Stimulated activated CD8-positive, alpha-beta memory T cell treated with anti-CD3 and anti-CD28 coated beads, Interleukin-2, amount 100 ng/mL, for 1 hour (primary cell): Measurements from ENCODE around the gene EHD2.
A peak's percentile ranks its signal among the peaks of the same experiment; 100 is the strongest.
"Not testable (repeated sequence)": the region's sequence is repeated elsewhere in the genome, so short reads cannot be mapped to it uniquely, and the experiment has no call there.

Experiments
- DNase-seq, 2 donors: peaks; one replicate each; pipeline ENCODE4 v3.0.0-alpha.2; 2020; ENCODE audit warnings: low read depth in 2 of 2

The EHD2 gene, protein sequence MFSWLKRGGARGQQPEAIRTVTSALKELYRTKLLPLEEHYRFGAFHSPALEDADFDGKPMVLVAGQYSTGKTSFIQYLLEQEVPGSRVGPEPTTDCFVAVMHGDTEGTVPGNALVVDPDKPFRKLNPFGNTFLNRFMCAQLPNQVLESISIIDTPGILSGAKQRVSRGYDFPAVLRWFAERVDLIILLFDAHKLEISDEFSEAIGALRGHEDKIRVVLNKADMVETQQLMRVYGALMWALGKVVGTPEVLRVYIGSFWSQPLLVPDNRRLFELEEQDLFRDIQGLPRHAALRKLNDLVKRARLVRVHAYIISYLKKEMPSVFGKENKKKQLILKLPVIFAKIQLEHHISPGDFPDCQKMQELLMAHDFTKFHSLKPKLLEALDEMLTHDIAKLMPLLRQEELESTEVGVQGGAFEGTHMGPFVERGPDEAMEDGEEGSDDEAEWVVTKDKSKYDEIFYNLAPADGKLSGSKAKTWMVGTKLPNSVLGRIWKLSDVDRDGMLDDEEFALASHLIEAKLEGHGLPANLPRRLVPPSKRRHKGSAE

DNA sequence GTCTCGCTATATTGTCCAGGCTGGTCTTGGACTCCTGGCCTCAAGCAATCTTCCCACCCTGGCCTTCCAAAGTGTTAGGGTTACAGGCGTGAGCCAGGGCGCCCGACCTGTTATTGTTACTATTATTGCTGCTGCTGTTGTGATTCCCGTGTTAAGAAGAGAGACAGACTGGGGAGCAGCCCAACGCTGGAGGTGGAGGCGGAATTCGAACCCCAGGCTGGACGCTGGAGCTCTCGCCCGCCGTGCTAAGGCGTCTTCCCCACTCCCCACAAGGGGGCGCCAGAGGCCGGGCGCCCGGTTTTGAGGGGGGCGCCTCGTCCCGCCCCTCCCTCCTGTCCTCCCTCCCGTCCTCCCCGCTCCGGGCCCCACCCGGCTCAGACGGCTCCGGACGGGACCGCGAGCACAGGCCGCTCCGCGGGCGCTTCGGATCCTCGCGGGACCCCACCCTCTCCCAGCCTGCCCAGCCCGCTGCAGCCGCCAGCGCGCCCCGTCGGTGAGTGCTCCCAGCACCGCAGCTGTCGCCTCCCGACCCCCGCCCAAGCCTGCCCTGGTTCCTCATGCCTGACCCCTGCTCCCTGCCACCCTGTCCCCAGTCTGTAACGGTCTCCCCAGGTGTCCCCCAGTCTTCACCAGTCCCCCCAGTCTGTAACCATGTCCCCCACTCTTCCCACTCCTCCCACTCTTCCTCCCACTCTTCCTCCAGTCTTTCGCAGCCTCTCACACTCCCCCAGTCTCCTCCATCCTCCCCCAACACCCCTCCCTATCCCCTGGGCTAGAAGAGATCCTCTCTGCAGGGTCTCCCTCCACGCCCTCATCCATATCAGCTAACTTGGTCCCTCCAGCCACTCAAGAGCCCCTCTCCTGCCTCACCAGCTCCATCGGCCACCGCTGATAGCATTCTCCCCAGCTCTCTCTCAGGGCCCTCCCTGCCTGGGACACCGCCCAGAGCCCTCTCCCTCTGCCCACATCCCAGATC is at the start of gene EHD2:
EHD2 (plus strand) TSS at position 377 of the 976 bp plus-strand sequence. CDS start 3,191 bp downstream, outside the sequence.
- DNase-seq, result peak in 1 of 2 donors; percentile 4

DNA sequence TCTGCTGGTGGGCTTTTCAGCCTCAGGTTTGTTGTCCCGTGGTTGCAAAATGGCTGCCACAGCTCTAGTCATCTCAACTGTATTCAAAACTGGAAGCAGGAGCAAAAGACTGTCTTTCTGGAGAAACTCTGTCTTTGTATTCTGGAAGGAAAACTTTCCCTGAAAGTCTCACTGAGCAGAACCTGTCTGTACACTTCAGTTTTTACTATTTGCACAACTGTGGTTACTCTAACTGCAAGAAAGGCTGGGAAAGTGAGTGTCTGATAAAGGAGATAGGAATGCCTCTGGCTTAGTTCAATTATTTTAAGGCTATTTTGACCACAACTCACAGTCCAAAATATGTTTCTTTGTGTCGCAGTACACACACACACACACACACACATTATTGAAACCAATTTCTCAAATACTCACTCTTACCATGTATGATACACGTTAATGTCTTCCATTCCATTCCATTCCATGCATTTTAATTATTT is 49.7 kb upstream of the EHD2 start:
- no peak for DNase-seq

DNA sequence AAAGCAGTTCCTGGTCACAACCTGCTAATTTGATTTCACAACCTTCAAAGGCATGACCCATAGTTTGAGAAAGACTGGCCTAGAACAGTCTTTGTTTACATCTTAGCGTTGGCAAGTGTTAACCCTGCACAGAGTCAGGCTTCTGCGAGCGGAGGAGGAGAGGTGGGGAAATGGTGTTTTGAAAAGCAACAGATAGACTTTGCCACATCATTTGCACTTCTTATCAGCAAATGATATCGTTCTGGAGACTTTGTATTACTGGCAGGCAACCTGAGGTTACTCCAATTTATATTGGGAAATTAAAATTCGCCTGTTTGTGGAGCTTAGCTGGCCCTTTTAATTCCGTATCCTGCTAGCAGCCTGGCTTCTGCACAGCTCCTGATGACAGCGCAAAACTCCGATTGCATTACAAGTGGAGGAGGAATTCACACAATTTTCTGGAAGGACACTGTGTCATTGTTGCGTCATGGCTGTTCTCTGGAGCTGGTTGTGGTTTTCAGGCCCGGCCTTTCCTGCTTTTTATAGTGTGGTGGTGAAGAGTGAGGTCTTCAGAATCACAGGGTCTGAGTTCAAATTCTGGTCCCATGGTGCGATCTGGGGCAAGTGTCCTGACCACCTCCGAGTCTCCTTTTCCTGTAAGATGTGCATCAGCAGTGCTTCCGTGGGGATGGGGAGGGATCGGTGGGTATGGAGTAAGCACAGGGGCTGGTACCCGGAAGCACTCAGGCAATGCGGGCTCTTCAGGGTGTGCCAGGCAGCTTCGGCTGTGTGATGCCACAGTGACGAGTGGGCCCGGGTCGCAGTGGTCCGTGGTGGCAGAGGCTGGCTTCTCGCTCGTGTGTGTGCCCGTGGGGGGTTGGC is 49.1 kb upstream of the EHD2 start:
- no peak for DNase-seq

DNA sequence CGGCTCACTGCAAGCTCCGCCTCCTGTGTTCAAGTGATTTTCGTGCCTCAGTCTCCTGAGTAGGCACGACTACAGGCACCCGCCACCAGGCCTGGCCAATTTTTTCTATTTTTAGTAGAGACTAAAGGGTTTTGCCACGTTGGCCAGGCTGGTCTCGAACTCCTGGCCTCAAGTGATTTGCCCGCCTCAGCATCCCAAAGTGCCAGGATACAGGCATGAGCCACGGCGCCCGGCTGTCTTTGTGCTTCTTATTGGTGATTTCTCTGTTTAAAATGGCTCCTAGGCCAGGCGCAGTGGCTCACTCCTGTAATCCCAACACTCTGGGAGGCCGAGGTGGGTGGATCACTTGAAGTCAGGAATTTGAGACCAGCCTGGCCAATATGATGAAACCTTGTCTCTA is 44.7 kb upstream of the EHD2 start:
- not testable (repeated sequence) for DNase-seq

DNA sequence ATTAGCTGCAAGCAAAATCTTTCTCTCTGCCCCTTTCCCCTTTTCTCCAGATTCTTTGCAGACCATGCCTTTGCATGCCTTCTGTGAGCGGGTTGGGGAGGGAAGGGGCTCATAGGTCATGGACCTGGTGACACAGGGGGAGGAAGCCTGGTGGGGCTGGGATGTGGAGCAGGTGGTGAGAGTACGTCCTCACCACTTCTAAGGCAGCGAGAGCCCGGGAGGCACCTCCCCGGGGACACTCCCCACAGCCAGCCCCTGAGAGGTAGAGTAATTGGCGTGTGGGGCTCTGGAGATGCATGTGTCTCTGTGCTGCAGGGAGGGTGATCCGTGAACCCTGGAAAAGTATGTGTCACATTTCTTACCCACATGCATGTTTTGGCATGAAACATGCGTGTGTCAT is 42.5 kb upstream of the EHD2 start:
- DNase-seq, result no peak

DNA sequence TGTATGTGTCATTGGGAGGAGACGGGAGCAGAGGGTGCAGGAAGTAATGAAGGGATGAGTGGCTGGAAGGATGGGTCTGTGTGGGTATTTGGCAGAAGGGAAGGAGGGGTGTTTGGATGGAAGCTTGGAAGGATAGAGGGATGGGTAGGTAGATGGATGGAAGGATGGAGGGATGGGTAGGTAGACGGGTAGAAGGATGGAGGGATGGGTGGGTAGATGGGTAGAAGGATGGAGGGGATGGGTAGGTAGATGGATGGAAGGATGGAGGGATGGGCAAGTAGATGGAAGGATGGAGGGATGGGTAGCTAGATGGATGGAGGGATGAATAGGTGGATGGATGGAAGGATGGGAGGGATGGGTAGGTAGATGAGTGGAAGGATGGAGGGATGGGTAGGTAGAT is 41.7 kb upstream of the EHD2 start:
- no peak for DNase-seq

DNA sequence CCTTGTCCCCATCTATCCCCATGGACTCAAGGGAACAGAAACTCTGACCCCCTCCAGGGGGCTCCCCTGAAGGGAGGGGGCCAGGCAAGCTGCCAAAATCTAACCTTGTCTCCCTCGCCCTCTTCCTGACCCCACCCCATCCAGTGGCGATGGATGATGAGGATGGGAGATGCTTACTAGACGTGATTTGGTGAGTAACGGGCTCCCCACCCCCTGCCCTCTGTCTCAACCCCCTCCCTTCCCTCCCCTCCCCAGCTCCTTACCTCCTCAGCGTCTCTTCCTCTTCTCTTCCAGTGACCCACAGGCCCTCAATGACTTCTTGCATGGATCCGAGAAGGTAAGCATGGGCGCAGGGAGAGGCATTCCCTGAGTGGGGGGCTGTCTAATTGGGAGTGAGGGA is 39.8 kb upstream of the EHD2 start:
- no peak for DNase-seq

DNA sequence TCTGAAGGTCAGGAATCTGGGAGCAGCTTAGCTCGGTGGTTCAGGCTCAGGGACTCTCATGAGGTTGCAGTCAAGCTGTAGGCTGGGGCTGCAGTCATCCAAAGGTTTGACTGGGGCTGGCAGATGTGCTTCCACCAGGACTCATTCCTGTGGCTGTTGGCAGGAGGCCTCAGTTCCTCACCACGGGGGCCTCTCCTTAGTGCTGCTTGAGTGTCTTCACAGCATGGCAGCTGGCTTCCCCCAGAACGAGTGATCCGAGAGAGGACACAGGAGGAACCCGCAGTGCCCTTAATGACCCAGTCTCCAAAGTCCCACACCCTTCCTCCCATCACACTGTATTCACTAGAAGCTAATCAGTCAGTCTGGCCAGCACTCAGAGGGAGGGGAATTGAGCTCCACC is 38.7 kb upstream of the EHD2 start:
- no peak for DNase-seq

DNA sequence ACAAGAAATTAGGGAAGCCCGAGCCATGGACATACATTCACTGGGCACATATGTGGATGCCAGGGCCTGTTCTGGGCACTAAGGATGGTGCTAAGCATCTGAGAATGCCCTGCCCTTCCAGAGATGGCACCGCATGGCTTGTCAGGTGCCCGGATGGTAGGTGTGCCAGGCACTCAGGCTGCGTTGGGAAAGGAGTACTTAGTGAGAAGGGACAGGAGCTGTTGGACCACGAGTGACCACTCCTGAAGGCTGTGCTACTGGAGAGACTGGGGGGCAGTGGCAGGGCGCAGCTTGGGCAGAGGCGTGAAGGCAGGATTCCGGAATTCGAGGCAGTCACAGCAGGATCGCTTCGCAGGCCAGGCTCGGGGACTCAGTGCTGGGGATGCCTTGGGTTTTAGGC is 38.0 kb upstream of the EHD2 start:
- DNase-seq, result no peak

DNA sequence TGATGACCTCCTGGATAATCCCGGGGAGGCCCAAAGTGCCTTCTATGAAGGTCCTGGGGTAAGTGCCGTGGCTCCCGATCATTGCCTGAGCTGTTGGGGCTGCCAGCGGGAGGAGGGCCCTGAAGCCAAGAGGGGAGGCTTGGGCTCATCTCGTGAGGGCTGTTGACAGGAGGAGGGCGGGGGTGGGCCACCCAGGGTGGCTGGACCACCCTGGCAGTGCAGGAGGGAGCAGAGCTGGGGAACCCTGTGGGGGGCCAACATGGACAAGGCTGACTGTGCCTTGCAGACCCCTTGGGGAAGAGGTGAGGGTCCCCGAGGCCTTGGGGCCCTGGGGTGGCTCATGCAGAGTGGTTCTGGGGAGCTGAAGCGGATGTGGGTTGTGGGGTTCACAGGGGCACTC is 37.4 kb upstream of the EHD2 start:
- no peak for DNase-seq

DNA sequence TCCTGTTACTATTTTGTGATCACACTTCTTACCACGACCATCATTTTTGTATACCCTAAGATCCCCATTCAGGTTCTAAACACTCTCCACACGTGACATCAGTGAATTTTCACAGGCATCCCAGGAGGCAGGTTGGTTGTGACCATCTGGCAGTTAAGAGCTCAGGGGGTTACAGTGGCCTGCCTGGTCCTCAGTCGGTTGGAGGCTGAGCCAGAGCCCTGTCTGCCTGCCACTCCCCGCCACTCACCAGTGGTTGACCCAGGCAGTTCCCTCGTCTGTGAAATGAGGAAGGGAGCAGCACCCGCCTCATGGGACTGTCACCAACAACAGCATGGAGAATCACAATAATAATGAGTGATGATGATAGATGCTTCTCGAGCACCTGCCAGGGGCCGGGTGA is 36.4 kb upstream of the EHD2 start:
- no peak for DNase-seq

DNA sequence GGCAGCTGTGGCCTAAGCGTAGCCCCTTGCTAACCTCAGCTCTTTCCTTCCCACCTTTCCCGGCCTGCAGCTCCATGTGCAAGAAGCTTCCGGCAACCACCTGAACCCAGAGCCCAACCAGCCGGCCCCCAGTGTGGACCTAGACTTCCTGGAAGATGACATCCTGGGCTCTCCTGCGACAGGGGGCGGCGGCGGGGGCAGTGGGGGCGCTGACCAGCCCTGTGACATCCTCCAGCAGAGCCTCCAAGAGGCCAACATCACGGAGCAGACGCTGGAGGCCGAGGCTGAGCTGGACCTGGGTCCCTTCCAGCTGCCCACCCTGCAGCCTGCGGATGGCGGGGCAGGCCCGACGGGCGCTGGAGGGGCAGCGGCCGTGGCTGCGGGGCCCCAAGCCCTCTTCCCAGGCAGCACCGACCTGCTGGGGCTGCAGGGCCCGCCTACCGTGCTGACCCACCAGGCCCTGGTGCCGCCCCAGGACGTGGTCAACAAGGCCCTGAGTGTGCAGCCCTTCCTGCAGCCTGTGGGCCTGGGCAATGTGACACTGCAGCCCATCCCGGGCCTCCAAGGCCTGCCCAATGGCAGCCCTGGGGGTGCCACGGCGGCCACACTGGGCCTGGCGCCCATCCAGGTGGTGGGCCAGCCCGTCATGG is 33.8 kb upstream of the EHD2 start:
- DNase-seq, result no peak

DNA sequence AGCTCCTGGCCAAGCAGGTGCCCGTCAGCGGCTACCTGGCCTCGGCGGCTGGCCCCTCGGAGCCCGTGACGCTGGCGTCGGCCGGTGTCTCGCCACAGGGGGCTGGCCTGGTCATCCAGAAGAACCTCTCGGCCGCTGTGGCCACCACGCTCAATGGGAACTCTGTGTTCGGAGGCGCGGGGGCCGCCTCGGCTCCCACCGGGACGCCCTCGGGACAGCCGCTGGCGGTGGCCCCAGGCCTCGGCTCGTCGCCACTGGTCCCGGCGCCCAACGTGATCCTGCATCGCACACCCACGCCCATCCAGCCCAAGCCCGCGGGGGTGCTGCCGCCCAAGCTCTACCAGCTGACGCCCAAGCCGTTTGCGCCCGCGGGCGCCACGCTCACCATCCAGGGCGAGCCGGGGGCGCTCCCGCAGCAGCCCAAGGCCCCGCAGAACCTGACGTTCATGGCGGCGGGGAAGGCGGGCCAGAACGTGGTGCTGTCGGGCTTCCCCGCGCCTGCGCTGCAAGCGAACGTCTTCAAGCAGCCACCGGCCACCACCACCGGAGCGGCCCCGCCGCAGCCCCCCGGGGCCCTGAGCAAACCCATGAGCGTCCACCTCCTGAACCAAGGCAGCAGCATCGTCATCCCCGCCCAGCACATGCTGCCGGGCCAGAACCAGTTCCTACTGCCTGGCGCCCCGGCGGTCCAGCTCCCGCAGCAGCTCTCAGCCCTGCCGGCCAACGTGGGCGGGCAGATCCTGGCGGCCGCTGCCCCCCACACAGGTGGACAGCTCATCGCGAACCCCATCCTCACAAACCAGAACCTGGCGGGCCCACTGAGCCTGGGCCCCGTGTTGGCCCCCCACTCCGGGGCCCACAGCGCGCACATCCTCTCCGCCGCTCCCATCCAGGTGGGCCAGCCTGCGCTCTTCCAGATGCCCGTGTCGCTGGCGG is 33.0 kb upstream of the EHD2 start:
- no peak for DNase-seq

DNA sequence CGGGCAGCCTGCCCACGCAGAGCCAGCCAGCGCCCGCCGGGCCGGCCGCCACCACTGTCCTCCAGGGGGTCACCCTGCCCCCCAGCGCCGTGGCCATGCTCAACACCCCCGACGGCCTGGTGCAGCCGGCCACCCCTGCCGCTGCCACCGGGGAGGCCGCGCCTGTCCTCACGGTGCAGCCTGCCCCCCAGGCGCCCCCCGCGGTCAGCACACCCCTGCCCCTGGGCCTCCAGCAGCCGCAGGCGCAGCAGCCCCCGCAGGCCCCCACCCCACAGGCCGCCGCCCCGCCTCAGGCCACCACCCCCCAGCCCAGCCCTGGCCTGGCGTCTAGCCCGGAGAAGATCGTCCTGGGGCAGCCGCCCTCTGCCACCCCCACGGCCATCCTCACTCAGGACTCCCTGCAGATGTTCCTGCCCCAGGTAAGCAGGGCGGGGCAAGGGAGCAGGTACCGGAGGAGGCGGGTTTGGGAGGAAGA is 32.3 kb upstream of the EHD2 start:
- no peak for DNase-seq

DNA sequence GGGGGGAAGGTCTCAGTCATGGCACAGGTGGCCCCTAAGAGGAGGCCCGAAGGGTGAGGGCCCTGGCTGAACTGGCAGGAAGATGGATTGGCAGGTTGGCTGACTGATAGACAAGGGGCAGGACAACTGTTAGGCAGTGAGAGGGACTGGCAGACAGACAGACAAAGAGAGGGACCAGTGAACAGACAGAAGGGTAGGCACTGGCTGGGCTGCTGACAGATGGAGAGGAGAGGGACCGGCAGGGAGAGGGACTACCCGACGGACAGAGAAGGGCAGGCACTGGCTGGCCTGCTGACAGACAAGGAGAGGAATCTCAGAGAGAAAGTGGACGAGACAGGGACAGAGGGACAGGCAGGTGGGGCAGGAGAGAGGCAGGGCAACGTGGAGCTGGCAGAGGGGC is 31.8 kb upstream of the EHD2 start:
- no peak for DNase-seq

DNA sequence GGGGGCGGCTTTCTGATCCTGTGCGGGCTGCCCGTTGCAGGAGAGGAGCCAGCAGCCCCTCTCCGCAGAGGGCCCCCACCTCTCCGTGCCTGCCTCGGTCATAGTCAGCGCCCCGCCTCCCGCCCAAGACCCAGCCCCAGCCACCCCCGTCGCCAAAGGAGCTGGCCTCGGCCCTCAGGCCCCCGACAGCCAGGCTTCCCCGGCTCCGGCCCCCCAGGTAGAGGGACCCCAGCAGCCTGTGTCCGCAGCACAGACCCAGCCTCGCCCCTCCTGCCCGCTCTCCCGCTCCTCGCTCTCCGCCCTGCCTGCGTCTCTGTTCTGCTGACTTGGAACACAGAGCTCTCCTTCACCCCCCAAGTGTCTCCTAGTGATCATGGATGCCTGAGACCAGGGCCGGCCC is 31.3 kb upstream of the EHD2 start:
- no peak for DNase-seq

DNA sequence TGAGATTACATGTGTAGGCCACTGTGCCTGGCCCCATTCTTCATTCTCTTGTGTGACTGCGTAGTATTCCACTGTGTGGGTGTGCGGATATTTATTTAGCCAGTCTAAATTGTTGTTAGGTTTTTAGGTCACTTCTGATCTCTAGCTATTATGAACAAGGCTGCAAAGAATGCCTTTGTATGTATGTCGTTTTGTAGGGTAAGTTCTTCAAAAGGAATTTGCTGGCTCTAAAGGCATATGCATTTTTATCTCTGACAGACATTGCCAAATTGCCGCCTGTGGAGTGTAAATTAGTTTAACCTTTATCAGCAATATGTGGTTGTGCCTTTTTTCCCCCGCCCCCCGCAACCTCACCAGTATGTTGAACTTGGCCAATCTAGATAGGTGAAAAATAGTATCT is 30.3 kb upstream of the EHD2 start:
- no peak for DNase-seq

DNA sequence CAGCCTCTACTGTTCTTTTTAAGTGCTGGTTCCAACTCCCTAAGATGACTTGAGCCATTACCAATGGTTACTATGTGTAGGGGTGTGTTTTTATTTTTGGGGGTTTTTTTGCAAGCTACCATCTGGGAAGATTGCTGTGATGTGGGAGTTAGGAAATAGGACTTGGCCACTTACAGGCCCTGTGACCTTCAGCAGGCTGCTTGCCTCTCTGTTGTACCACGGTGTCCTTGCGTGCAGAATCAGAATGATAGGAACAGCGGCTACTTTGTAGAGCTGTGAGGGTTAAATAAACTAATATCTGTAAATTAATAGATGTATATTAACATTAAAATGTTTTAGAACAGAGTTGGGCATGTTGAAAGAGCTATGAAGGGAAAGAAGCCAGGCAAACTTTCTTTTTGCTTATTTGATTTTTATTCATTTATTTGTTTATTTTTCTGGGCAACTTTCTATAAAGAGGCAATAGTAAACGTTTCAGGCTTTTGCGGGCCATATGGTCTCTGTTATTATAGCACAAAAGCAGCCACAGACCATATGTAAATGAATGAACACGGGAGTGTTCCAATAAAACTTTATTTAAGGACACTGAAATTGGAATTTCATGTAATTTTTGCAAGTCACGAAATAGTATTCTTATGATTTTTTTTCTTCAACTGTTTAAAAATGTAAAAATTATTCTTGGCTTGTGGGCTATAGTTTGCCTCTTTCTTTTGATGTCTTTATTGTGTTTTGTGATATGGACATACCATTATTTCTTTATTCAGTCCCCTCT is 26.4 kb upstream of the EHD2 start:
- no peak for DNase-seq

DNA sequence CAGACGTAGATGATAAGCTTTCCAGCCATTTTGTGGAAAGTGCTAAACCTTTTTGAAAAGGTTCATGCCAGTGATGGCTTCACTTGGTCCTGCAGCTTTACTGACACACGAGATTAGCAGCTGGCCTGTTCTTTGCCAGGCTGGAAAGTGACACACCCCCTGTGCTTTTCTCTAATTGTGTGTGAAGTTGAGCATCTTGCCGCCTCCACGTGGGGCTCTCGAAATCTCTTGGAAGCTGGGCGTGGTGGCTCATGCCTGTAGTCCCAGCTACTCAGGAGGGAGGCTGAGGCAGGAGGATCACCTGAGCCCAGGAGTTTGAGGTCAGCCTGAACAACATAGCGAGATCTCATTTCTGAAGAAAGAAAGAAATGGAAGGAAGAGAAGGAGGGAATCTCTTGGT is 25.3 kb upstream of the EHD2 start:
- no peak for DNase-seq
